ENCODE measurements around the gene RAB11FIP3. TPM values are rescaled to one million over a fixed set of nuclear protein-coding genes. Genes with fewer than 3 reads are reported as not detected.

Gene RAB11FIP3
- total RNA-seq, 1 experiment from 2014 or later: 35.8 TPM

- Histone ChIP-seq H3K9me3 (no peaks in the 10 kb centered on the region), H3K27me3 (replicated peaks; ENCODE audit: control insufficient read depth, insufficient read depth, low read length) (no peaks in the 10 kb centered on the region), H3K36me3 (ENCODE audit: control insufficient read depth, insufficient read depth, low read length) (no peaks in the 10 kb centered on the region), H3K4me1 (peaks cover 9% of the 10 kb centered on the region; the same call in 1 of the 2 replicates), H3K4me3 (ENCODE audit: low read depth, low read length) (peak within 1 kb of the TSS; percentile 59)
- POLR2A ChIA-PET: no interaction called here
- H3K4me1 Mint-ChIP-seq (ENCODE audit: low read depth, unreplicated experiment): peaks cover 12% of the 10 kb centered on the region
- H3K36me3 Mint-ChIP-seq (ENCODE audit: insufficient read depth, unreplicated experiment): peaks cover 5% of the 10 kb centered on the region
- intact Hi-C loops (cut with micrococcal nuclease; ENCODE audit: unreplicated experiment): no loop called here
- CTCF ChIA-PET: no interaction called here
- no peaks in the 10 kb centered on the region for H3K27me3 Mint-ChIP-seq (ENCODE audit: insufficient read depth, unreplicated experiment)
- TF ChIP-seq, protein P1, sequence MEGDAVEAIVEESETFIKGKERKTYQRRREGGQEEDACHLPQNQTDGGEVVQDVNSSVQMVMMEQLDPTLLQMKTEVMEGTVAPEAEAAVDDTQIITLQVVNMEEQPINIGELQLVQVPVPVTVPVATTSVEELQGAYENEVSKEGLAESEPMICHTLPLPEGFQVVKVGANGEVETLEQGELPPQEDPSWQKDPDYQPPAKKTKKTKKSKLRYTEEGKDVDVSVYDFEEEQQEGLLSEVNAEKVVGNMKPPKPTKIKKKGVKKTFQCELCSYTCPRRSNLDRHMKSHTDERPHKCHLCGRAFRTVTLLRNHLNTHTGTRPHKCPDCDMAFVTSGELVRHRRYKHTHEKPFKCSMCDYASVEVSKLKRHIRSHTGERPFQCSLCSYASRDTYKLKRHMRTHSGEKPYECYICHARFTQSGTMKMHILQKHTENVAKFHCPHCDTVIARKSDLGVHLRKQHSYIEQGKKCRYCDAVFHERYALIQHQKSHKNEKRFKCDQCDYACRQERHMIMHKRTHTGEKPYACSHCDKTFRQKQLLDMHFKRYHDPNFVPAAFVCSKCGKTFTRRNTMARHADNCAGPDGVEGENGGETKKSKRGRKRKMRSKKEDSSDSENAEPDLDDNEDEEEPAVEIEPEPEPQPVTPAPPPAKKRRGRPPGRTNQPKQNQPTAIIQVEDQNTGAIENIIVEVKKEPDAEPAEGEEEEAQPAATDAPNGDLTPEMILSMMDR (IDR thresholded peaks at IDR 0.05; ENCODE audit: insufficient read depth in 1 of 2, low read depth in 1 of 2, low read length in 1 of 2, severe bottlenecking in 1 of 2, unreplicated experiment in 1 of 2): no peak
- DNase-seq: peak; percentile 69 to 73
- peak within 1 kb of the TSS; percentile 85 for H3K27ac Mint-ChIP-seq (ENCODE audit: unreplicated experiment)
- BruUV-seq (replicated peaks): no TSS peak
- peak within 1 kb of the TSS; percentile 75 for H3K4me3 Mint-ChIP-seq (ENCODE audit: unreplicated experiment)
- H3K9me3 Mint-ChIP-seq (ENCODE audit: unreplicated experiment): no peaks in the 10 kb centered on the region
Measured at GRCh38 chr16:569445-570254, 144.2 kb downstream of the RAB11FIP3 start, which contains the start of gene PIGQ. Gene PIGQ, plus strand, starts transcription at chr16:569968. Its CDS starts 4,107 bp downstream, at chr16:574075.

Small RNA genes lying within 50 kb of the gene (microRNA-seq; reads per million reads assigned to microRNA genes)
- gene MIR3176 (43.5 reads per million, percentile 65 among the genes with 10 or more reads in this experiment), gene MIR5587 (1.9 reads per million, percentile 5 among the genes with 10 or more reads in this experiment)

Other genes starting within 250 kb of the RAB11FIP3 start
- gene HBA1, start 249.0 kb upstream of the RAB11FIP3 start, total RNA-seq (2022): 3.6 and 8.6 TPM in 2 replicates
- 7.0 and 9.2 TPM in 2 replicates for gene HBQ1, start 245.2 kb upstream of the RAB11FIP3 start, total RNA-seq (2022)
- 80.7 and 86.1 TPM in 2 replicates for gene LUC7L, start 196.2 kb upstream of the RAB11FIP3 start, total RNA-seq (2022)
- gene FAM234A, start 190.8 kb upstream of the RAB11FIP3 start, total RNA-seq (2022): 71.7 and 77.7 TPM in 2 replicates
- 5.3 and 8.9 TPM in 2 replicates for gene RGS11, start 149.7 kb upstream of the RAB11FIP3 start, total RNA-seq (2022)
- gene ARHGDIG, start 145.1 kb upstream of the RAB11FIP3 start, total RNA-seq (2022): 1.9 and 2.1 TPM in 2 replicates
- gene PDIA2, start 142.5 kb upstream of the RAB11FIP3 start, total RNA-seq (2022): 0.28 and 0.41 TPM in 2 replicates
- gene AXIN1, start 72.9 kb upstream of the RAB11FIP3 start, total RNA-seq (2022): 29.7 and 34.5 TPM in 2 replicates
- gene MRPL28, start 55.1 kb upstream of the RAB11FIP3 start, total RNA-seq (2022): 82.4 and 91.2 TPM in 2 replicates
- 85.5 and 87.1 TPM in 2 replicates for gene PGAP6, start 43.7 kb upstream of the RAB11FIP3 start, total RNA-seq (2022)
- gene NME4, start 28.4 kb upstream of the RAB11FIP3 start, total RNA-seq (2022): 140 and 150 TPM in 2 replicates
- 50.2 and 52.6 TPM in 2 replicates for gene DECR2, start 23.8 kb upstream of the RAB11FIP3 start, total RNA-seq (2022)
- gene CAPN15, start 102.1 kb downstream of the RAB11FIP3 start, total RNA-seq (2022): 85.3 and 87.9 TPM in 2 replicates
- 0.14 TPM in 1 of 2 replicates, not detected in the other for gene PRR35, start 134.7 kb downstream of the RAB11FIP3 start, total RNA-seq (2022)
- not detected in 2 replicates for gene NHLRC4, start 141.4 kb downstream of the RAB11FIP3 start, total RNA-seq (2022)
- gene PIGQ, start 144.3 kb downstream of the RAB11FIP3 start, total RNA-seq (2022): 45.3 and 45.8 TPM in 2 replicates
- 18.7 and 19.1 TPM in 2 replicates for gene RAB40C, start 164.4 kb downstream of the RAB11FIP3 start, total RNA-seq (2022)
- 0.39 and 0.54 TPM in 2 replicates for gene WFIKKN1, start 205.3 kb downstream of the RAB11FIP3 start, total RNA-seq (2022)
- gene METTL26, start 210.7 kb downstream of the RAB11FIP3 start, total RNA-seq (2022): 67.1 and 67.4 TPM in 2 replicates
- 33.0 and 40.7 TPM in 2 replicates for gene MCRIP2, start 216.2 kb downstream of the RAB11FIP3 start, total RNA-seq (2022)
- gene WDR90, start 223.7 kb downstream of the RAB11FIP3 start, total RNA-seq (2022): 57.8 and 60.9 TPM in 2 replicates
- 96.7 and 106 TPM in 2 replicates for gene RHOT2, start 242.5 kb downstream of the RAB11FIP3 start, total RNA-seq (2022)

All from Caco-2 (cell line).